NCI-H128 (cell line): ENCODE data around the gene DUSP8.
A peak's percentile ranks its signal among the peaks of the same experiment; 100 is the strongest.

ENCODE experiments used
- DNase-seq: peaks from one replicate; lab custom pipeline; 2025; ENCODE audit not compliant: unreplicated experiment; lab: John Stamatoyannopoulos, UW

Gene DUSP8

GRCh38 chr11:1554981-1555712, 16.9 kb downstream of the DUSP8 start:
- DNase-seq: no peak

- no peak for DNase-seq
Measured at GRCh38 chr11:1553808-1554594, 18.1 kb downstream of the DUSP8 start.

GRCh38 chr11:1549338-1550330, 22.4 kb downstream of the DUSP8 start:
- no peak for DNase-seq

GRCh38 chr11:1548221-1549070, 23.6 kb downstream of the DUSP8 start:
- no peak for DNase-seq

- no peak for DNase-seq
Measured at GRCh38 chr11:1547467-1548098, 24.5 kb downstream of the DUSP8 start.

- DNase-seq: peak; percentile 60
Measured at GRCh38 chr11:1546536-1547466, 25.3 kb downstream of the DUSP8 start.

GRCh38 chr11:1546077-1546535, 26.0 kb downstream of the DUSP8 start:
- DNase-seq: no peak

GRCh38 chr11:1545432-1545831, 26.6 kb downstream of the DUSP8 start:
- DNase-seq: no peak

- no peak for DNase-seq
Measured at GRCh38 chr11:1544536-1544935, 27.5 kb downstream of the DUSP8 start.

- no peak for DNase-seq
Measured at GRCh38 chr11:1543606-1544263, 28.3 kb downstream of the DUSP8 start.

- DNase-seq: no peak
Measured at GRCh38 chr11:1542267-1542666, 29.8 kb downstream of the DUSP8 start.

- DNase-seq: no peak
Measured at GRCh38 chr11:1541474-1542204, 30.4 kb downstream of the DUSP8 start.

- DNase-seq: no peak
Measured at GRCh38 chr11:1540074-1540473, 32.0 kb downstream of the DUSP8 start.

GRCh38 chr11:1538153-1538552, 33.9 kb downstream of the DUSP8 start:
- DNase-seq: no peak

- DNase-seq: no peak
Measured at GRCh38 chr11:1536065-1536843, 35.8 kb downstream of the DUSP8 start.

- DNase-seq: no peak
Measured at GRCh38 chr11:1534682-1535081, 37.4 kb downstream of the DUSP8 start.

- no peak for DNase-seq
Measured at GRCh38 chr11:1534171-1534570, 37.9 kb downstream of the DUSP8 start.
